Measurements from ENCODE around the gene PRDM16. TPM values are rescaled to one million over a fixed set of nuclear protein-coding genes. Genes with fewer than 3 reads are reported as not detected.

PRDM16 gene
- total RNA-seq, 2 experiments from 2014 or later, result not detected

GRCh38 chr1:3463013-3463385 is 394.0 kb downstream of the PRDM16 start:
- CTCF ChIA-PET (ENCODE audit: unreplicated experiment), result no interaction called here

GRCh38 chr1:3463408-3463863 is 394.4 kb downstream of the PRDM16 start:
- no peaks in the 10 kb centered on the region for H3K4me1 ChIP-seq (ENCODE audit: insufficient read depth, low read length, poor library complexity, severe bottlenecking)
- POLR2A ChIA-PET, result no interaction called here
- BruUV-seq (replicated peaks), result no TSS peak
- no peaks in the 10 kb centered on the region for H4K20me1 ChIP-seq (ENCODE audit: insufficient read depth, low read length)
- no peaks in the 10 kb centered on the region for H3K79me2 ChIP-seq (ENCODE audit: insufficient read depth, low read depth, low read length)
- no peaks in the 10 kb centered on the region for H3K9me2 ChIP-seq (ENCODE audit: insufficient read depth, low read length)
- H3K4me3 ChIP-seq (ENCODE audit: low read depth, low read length, poor library complexity, severe bottlenecking), result no peak overlapping the region
- intact Hi-C loops (cut with micrococcal nuclease; ENCODE audit: unreplicated experiment), result no loop called here
- no peak overlapping the region for H3K4me2 ChIP-seq (ENCODE audit: low read length)
- no peak for DNase-seq (ENCODE audit: low spot score)
- no peaks in the 10 kb centered on the region for H3K9me3 ChIP-seq (ENCODE audit: low read length)
- TF ChIP-seq CTCF (conservative IDR thresholded peaks at IDR 0.05; ENCODE audit: low read length) (no peak), EZH2phosphoT487 (IDR thresholded peaks at IDR 0.05; ENCODE audit: borderline replicate concordance, low read depth, low read length) (no peak)
- H3K27ac ChIP-seq (ENCODE audit: low read depth, low read length, poor library complexity, severe bottlenecking), result no peak overlapping the region
- no peaks in the 10 kb centered on the region for H3K36me3 ChIP-seq (ENCODE audit: insufficient read depth, low read length)
- no peak overlapping the region for H2AFZ ChIP-seq (ENCODE audit: low read length)
- CTCF ChIA-PET (ENCODE audit: unreplicated experiment), result no interaction called here

More at GRCh38 chr1:3463013-3463385, 394.0 kb downstream of the PRDM16 start:
- no peak overlapping the region for H3K4me2 ChIP-seq (ENCODE audit: low read length)
- no peak overlapping the region for H3K4me3 ChIP-seq (ENCODE audit: low read depth, low read length, poor library complexity, severe bottlenecking)
- POLR2A ChIA-PET, result no interaction called here
- H3K4me1 ChIP-seq (ENCODE audit: insufficient read depth, low read length, poor library complexity, severe bottlenecking), result no peaks in the 10 kb centered on the region
- intact Hi-C loops (cut with micrococcal nuclease; ENCODE audit: unreplicated experiment), result no loop called here
- H3K79me2 ChIP-seq (ENCODE audit: insufficient read depth, low read depth, low read length), result no peaks in the 10 kb centered on the region
- no peak overlapping the region for H3K27ac ChIP-seq (ENCODE audit: low read depth, low read length, poor library complexity, severe bottlenecking)
- no peaks in the 10 kb centered on the region for H3K36me3 ChIP-seq (ENCODE audit: insufficient read depth, low read length)
- H4K20me1 ChIP-seq (ENCODE audit: insufficient read depth, low read length), result no peaks in the 10 kb centered on the region
- H3K9me3 ChIP-seq (ENCODE audit: low read length), result no peaks in the 10 kb centered on the region
- H2AFZ ChIP-seq (ENCODE audit: low read length), result no peak overlapping the region
- DNase-seq (ENCODE audit: low spot score), result no peak
- H3K9me2 ChIP-seq (ENCODE audit: insufficient read depth, low read length), result no peaks in the 10 kb centered on the region
- no peak for TF ChIP-seq EZH2phosphoT487 (IDR thresholded peaks at IDR 0.05; ENCODE audit: borderline replicate concordance, low read depth, low read length)
- TF ChIP-seq CTCF (conservative IDR thresholded peaks at IDR 0.05; ENCODE audit: low read length), result no peak
- BruUV-seq (replicated peaks), result no TSS peak

- no peak for TF ChIP-seq EZH2phosphoT487 (IDR thresholded peaks at IDR 0.05; ENCODE audit: borderline replicate concordance, low read depth, low read length)
- Histone ChIP-seq H2AFZ (ENCODE audit: low read length) (no peak overlapping the region), H3K9me3 (ENCODE audit: low read length) (no peaks in the 10 kb centered on the region), H3K27ac (ENCODE audit: low read depth, low read length, poor library complexity, severe bottlenecking) (no peak overlapping the region), H3K4me3 (ENCODE audit: low read depth, low read length, poor library complexity, severe bottlenecking) (no peak overlapping the region), H3K4me1 (ENCODE audit: insufficient read depth, low read length, poor library complexity, severe bottlenecking) (no peaks in the 10 kb centered on the region), H3K79me2 (ENCODE audit: insufficient read depth, low read depth, low read length) (no peaks in the 10 kb centered on the region), H3K9me2 (ENCODE audit: insufficient read depth, low read length) (no peaks in the 10 kb centered on the region), H4K20me1 (ENCODE audit: insufficient read depth, low read length) (no peaks in the 10 kb centered on the region), H3K4me2 (ENCODE audit: low read length) (no peak overlapping the region), H3K36me3 (ENCODE audit: insufficient read depth, low read length) (no peaks in the 10 kb centered on the region)
- POLR2A ChIA-PET, result no interaction called here
- intact Hi-C loops (cut with micrococcal nuclease; ENCODE audit: unreplicated experiment), result no loop called here
- no peak for DNase-seq (ENCODE audit: low spot score)
- CTCF ChIA-PET (ENCODE audit: unreplicated experiment), result no interaction called here
- no TSS peak for BruUV-seq (replicated peaks)
Observed at GRCh38 chr1:3463891-3464648, 395.1 kb downstream of the PRDM16 start.
